ENCODE data around the gene GALNT8.

Gene GALNT8

GRCh38 chr12:4784404-4785054 is 64.3 kb downstream of the GALNT8 start:
- no peaks in the 10 kb centered on the region for H3K27me3 ChIP-seq (ENCODE audit: insufficient read depth, low read length, poor library complexity, severe bottlenecking)
- H3K79me2 ChIP-seq (ENCODE audit: insufficient read depth, low read length) = no peaks in the 10 kb centered on the region
- no peak overlapping the region for H2AFZ ChIP-seq (ENCODE audit: low read length)
- no peaks in the 10 kb centered on the region for H4K20me1 ChIP-seq (ENCODE audit: insufficient read depth, low read length, poor library complexity, severe bottlenecking)
- no peak overlapping the region for H3K4me2 ChIP-seq (ENCODE audit: low read depth, low read length, poor library complexity, severe bottlenecking)
- no peak overlapping the region for H3K9ac ChIP-seq (ENCODE audit: low read depth, low read length, poor library complexity, severe bottlenecking)
- H3K36me3 ChIP-seq (ENCODE audit: insufficient read depth, low read length) = no peaks in the 10 kb centered on the region
- no peak overlapping the region for H3K4me3 ChIP-seq (ENCODE audit: low read length, poor library complexity, severe bottlenecking)
- no peaks in the 10 kb centered on the region for H3F3A ChIP-seq (ENCODE audit: low read depth)
- TF ChIP-seq EZH2phosphoT487 (IDR thresholded peaks at IDR 0.05; ENCODE audit: borderline replicate concordance) (no peak), CTCF (conservative IDR thresholded peaks at IDR 0.05; ENCODE audit: low read length) (no peak)
- no peaks in the 10 kb centered on the region for H3K9me2 ChIP-seq (replicated peaks; ENCODE audit: low read depth, low read length)
- no peaks in the 10 kb centered on the region for H3K9me3 ChIP-seq (ENCODE audit: insufficient read depth, low read depth, low read length)
- no peaks in the 10 kb centered on the region for H3K4me1 ChIP-seq (ENCODE audit: insufficient read depth, low read length, poor library complexity, severe bottlenecking)

GRCh38 chr12:4786795-4787194 is 66.6 kb downstream of the GALNT8 start:
- Histone ChIP-seq H3K4me1 (ENCODE audit: insufficient read depth, low read length, poor library complexity, severe bottlenecking) (no peaks in the 10 kb centered on the region), H3K4me3 (ENCODE audit: low read length, poor library complexity, severe bottlenecking) (no peak overlapping the region), H2AFZ (ENCODE audit: low read length) (peak overlapping the region; percentile 46; the same call in 1 of the 2 replicates)

DNA sequence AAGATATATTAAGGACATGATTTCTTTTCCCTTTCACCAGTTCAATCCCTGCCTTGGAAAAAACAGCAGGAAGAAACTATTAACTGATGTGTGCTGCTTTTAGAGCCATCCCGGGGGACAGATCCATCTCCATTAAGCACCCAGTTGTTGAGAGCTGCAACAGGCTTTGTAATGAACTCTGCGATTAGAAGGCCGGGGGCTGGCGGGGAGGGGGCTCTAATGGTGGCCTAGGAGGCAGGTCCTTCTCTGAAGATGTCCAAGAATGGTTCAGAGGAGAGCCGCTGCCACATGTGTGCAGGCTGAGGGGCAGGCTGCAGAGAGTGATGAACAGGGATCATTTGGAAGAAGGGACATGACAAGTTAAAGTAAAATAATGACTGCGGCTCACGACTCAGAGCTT is 67.8 kb downstream of the GALNT8 start:
- no peak overlapping the region for H3K4me2 ChIP-seq (ENCODE audit: low read depth, low read length, poor library complexity, severe bottlenecking)
- TF ChIP-seq CTCF (conservative IDR thresholded peaks at IDR 0.05; ENCODE audit: low read length) (no peak), EZH2phosphoT487 (IDR thresholded peaks at IDR 0.05; ENCODE audit: borderline replicate concordance) (no peak)

More at GRCh38 chr12:4786795-4787194, 66.6 kb downstream of the GALNT8 start:
- H3K27me3 ChIP-seq (ENCODE audit: insufficient read depth, low read length, poor library complexity, severe bottlenecking) = no peaks in the 10 kb centered on the region
- H3K9me3 ChIP-seq (ENCODE audit: insufficient read depth, low read depth, low read length) = no peaks in the 10 kb centered on the region
- no peak overlapping the region for H3K9ac ChIP-seq (ENCODE audit: low read depth, low read length, poor library complexity, severe bottlenecking)
- no peaks in the 10 kb centered on the region for H4K20me1 ChIP-seq (ENCODE audit: insufficient read depth, low read length, poor library complexity, severe bottlenecking)
- H3F3A ChIP-seq (ENCODE audit: low read depth) = no peaks in the 10 kb centered on the region
- no peaks in the 10 kb centered on the region for H3K79me2 ChIP-seq (ENCODE audit: insufficient read depth, low read length)
- no peak for TF ChIP-seq EZH2phosphoT487 (IDR thresholded peaks at IDR 0.05; ENCODE audit: borderline replicate concordance)
- no peaks in the 10 kb centered on the region for H3K36me3 ChIP-seq (ENCODE audit: insufficient read depth, low read length)
- H3K4me2 ChIP-seq (ENCODE audit: low read depth, low read length, poor library complexity, severe bottlenecking) = no peak overlapping the region
- H3K9me2 ChIP-seq (replicated peaks; ENCODE audit: low read depth, low read length) = no peaks in the 10 kb centered on the region

DNA sequence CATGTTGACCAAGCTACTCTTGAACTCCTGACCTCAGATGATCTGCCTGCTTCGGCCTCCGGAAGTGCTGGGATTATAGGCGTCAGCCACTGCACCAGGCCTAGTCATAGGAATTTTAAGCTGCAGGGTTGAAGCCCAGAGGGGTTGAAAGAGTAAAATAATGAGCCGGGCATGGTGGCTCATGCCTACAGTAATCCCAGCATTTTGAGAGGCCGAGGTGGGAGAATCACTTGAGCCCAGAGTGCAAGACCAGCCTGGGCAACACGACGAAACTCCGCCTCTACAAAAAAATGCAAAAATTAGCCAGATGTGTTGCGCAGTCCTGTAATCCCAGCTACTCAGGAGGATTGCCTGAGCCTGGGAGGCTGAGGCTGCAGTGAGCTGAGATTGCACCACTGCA is 69.6 kb downstream of the GALNT8 start:
- no peaks in the 10 kb centered on the region for H3K9me3 ChIP-seq (ENCODE audit: insufficient read depth, low read depth, low read length)
- H3K9me2 ChIP-seq (replicated peaks; ENCODE audit: low read depth, low read length) = no peaks in the 10 kb centered on the region
- no peak overlapping the region for H2AFZ ChIP-seq (ENCODE audit: low read length)
- no peak for TF ChIP-seq EZH2phosphoT487 (IDR thresholded peaks at IDR 0.05; ENCODE audit: borderline replicate concordance)
- no peak for TF ChIP-seq CTCF (conservative IDR thresholded peaks at IDR 0.05; ENCODE audit: low read length)
- H4K20me1 ChIP-seq (ENCODE audit: insufficient read depth, low read length, poor library complexity, severe bottlenecking) = no peaks in the 10 kb centered on the region
- H3K9ac ChIP-seq (ENCODE audit: low read depth, low read length, poor library complexity, severe bottlenecking) = no peak overlapping the region
- H3K36me3 ChIP-seq (ENCODE audit: insufficient read depth, low read length) = no peaks in the 10 kb centered on the region
- H3K4me2 ChIP-seq (ENCODE audit: low read depth, low read length, poor library complexity, severe bottlenecking) = no peak overlapping the region
- no peaks in the 10 kb centered on the region for H3K79me2 ChIP-seq (ENCODE audit: insufficient read depth, low read length)
- no peaks in the 10 kb centered on the region for H3K4me1 ChIP-seq (ENCODE audit: insufficient read depth, low read length, poor library complexity, severe bottlenecking)
- H3K27me3 ChIP-seq (ENCODE audit: insufficient read depth, low read length, poor library complexity, severe bottlenecking) = no peaks in the 10 kb centered on the region
- H3F3A ChIP-seq (ENCODE audit: low read depth) = no peaks in the 10 kb centered on the region
- no peak overlapping the region for H3K4me3 ChIP-seq (ENCODE audit: low read length, poor library complexity, severe bottlenecking)

More for the DNA sequence above, 67.8 kb downstream of the GALNT8 start:
- H4K20me1 ChIP-seq (ENCODE audit: insufficient read depth, low read length, poor library complexity, severe bottlenecking) = no peaks in the 10 kb centered on the region
- no peaks in the 10 kb centered on the region for H3F3A ChIP-seq (ENCODE audit: low read depth)
- no peaks in the 10 kb centered on the region for H3K9me2 ChIP-seq (replicated peaks; ENCODE audit: low read depth, low read length)
- no peak overlapping the region for H3K4me3 ChIP-seq (ENCODE audit: low read length, poor library complexity, severe bottlenecking)
- H3K36me3 ChIP-seq (ENCODE audit: insufficient read depth, low read length) = no peaks in the 10 kb centered on the region
- no peak overlapping the region for H3K9ac ChIP-seq (ENCODE audit: low read depth, low read length, poor library complexity, severe bottlenecking)
- H3K9me3 ChIP-seq (ENCODE audit: insufficient read depth, low read depth, low read length) = no peaks in the 10 kb centered on the region
- no peaks in the 10 kb centered on the region for H3K27me3 ChIP-seq (ENCODE audit: insufficient read depth, low read length, poor library complexity, severe bottlenecking)
- H3K79me2 ChIP-seq (ENCODE audit: insufficient read depth, low read length) = no peaks in the 10 kb centered on the region
- H2AFZ ChIP-seq (ENCODE audit: low read length) = no peak overlapping the region
- no peaks in the 10 kb centered on the region for H3K4me1 ChIP-seq (ENCODE audit: insufficient read depth, low read length, poor library complexity, severe bottlenecking)
